ENCODE measurements around the gene QKI.

- TF ChIP-seq CTCF (conservative IDR thresholded peaks at IDR 0.05) = no peak
- no peak for TF ChIP-seq EZH2 (IDR thresholded peaks at IDR 0.05; ENCODE audit: low read depth)
Observed at GRCh38 chr6:163413345-163414116, 987 bp upstream of the QKI start.

Data from PC-9 (cell line).